ENCODE measurements around the gene SCOC. TPM values are rescaled to one million over a fixed set of nuclear protein-coding genes. Genes with fewer than 3 reads are reported as not detected.

The SCOC gene
- total and polyA plus RNA-seq, 2 donors from 2014 or later = 74.1 to 99.4 TPM

- TF ChIP-seq CTCF (IDR thresholded peaks at IDR 0.05; ENCODE audit: borderline replicate concordance, extremely low read depth, insufficient read depth) = no peak
- Histone ChIP-seq H3K36me3 (ENCODE audit: control insufficient read depth in 2 of 3, insufficient read depth in 3 of 3, low read length in 3 of 3) (no peaks in the 10 kb centered on the region), H3K9ac (ENCODE audit: low read length in 3 of 3) (no peak overlapping the region), H3K4me1 (ENCODE audit: control insufficient read depth in 2 of 3, insufficient read depth in 2 of 3, low read depth in 1 of 3, low read length in 3 of 3) (peaks cover 0 to 3% (median 0%) of the 10 kb centered on the region in 3 donors), H3K27me3 (ENCODE audit: control insufficient read depth, insufficient read depth, low read length) (no peaks in the 10 kb centered on the region), H3K4me3 (ENCODE audit: low read length in 3 of 3) (no peak overlapping the region), H3K9me3 (ENCODE audit: control insufficient read depth in 2 of 3, insufficient read depth in 1 of 3, low read length in 3 of 3) (no peaks in the 10 kb centered on the region), H3K27ac (ENCODE audit: low read depth in 2 of 2, low read length in 2 of 2) (no peak overlapping the region)
- intact Hi-C loops (cut with DNase I) = loop anchor here (10.0 kb wide), 1 partner anchor 505 kb away; no protein-coding TSS in a partner anchor
- DNase-seq (no peak), FAIRE-seq (no peak)
These were observed 23.6 kb upstream of the SCOC start for GRCh38 chr4:140349816-140350215.

GRCh38 chr4:140351093-140352075 lies 22.1 kb upstream of the SCOC start:
- DNase-seq (no peak), FAIRE-seq (no peak)
- Histone ChIP-seq H3K27me3 (ENCODE audit: control insufficient read depth, insufficient read depth, low read length) (no peaks in the 10 kb centered on the region), H3K9ac (ENCODE audit: low read length in 3 of 3) (no peak overlapping the region), H3K9me3 (ENCODE audit: control insufficient read depth in 2 of 3, insufficient read depth in 1 of 3, low read length in 3 of 3) (no peaks in the 10 kb centered on the region), H3K4me3 (ENCODE audit: low read length in 3 of 3) (no peak overlapping the region), H3K4me1 (ENCODE audit: control insufficient read depth in 2 of 3, insufficient read depth in 2 of 3, low read depth in 1 of 3, low read length in 3 of 3) (peaks cover 0 to 3% (median 0%) of the 10 kb centered on the region in 3 donors), H3K36me3 (ENCODE audit: control insufficient read depth in 2 of 3, insufficient read depth in 3 of 3, low read length in 3 of 3) (no peaks in the 10 kb centered on the region), H3K27ac (ENCODE audit: low read depth in 2 of 2, low read length in 2 of 2) (no peak overlapping the region)
- no peak for TF ChIP-seq CTCF (IDR thresholded peaks at IDR 0.05; ENCODE audit: borderline replicate concordance, extremely low read depth, insufficient read depth)
- intact Hi-C loops (cut with DNase I) = loop anchor here (10.0 kb wide), 1 partner anchor 503 kb away; no protein-coding TSS in a partner anchor

GRCh38 chr4:140353786-140354185 lies 19.7 kb upstream of the SCOC start:
- H3K27me3 ChIP-seq (ENCODE audit: control insufficient read depth, insufficient read depth, low read length) = no peaks in the 10 kb centered on the region
- FAIRE-seq (no peak), DNase-seq (peak in 1 of 5 donors; percentile 84)
- no peak for TF ChIP-seq CTCF (IDR thresholded peaks at IDR 0.05; ENCODE audit: borderline replicate concordance, extremely low read depth, insufficient read depth)
- no peaks in the 10 kb centered on the region for H3K9me3 ChIP-seq (ENCODE audit: control insufficient read depth in 2 of 3, insufficient read depth in 1 of 3, low read length in 3 of 3)
- intact Hi-C loops (cut with DNase I) = loop anchor here (10.0 kb wide), 1 partner anchor 501 kb away; no protein-coding TSS in a partner anchor
- H3K9ac ChIP-seq (ENCODE audit: low read length in 3 of 3) = no peak overlapping the region
- H3K4me1 ChIP-seq (ENCODE audit: control insufficient read depth in 2 of 3, insufficient read depth in 2 of 3, low read depth in 1 of 3, low read length in 3 of 3) = peaks cover 0 to 4% (median 0%) of the 10 kb centered on the region in 3 donors
- no peak overlapping the region for H3K27ac ChIP-seq (ENCODE audit: low read depth in 2 of 2, low read length in 2 of 2)
- H3K36me3 ChIP-seq (ENCODE audit: control insufficient read depth in 2 of 3, insufficient read depth in 3 of 3, low read length in 3 of 3) = no peaks in the 10 kb centered on the region
- no peak overlapping the region for H3K4me3 ChIP-seq (ENCODE audit: low read length in 3 of 3)

Data from kidney (tissue), 14 donors.